GM12864 (cell line): ENCODE results near the gene MAS1L.
"Not testable (repeated sequence)": the region's sequence is repeated elsewhere in the genome, so short reads cannot be mapped to it uniquely, and the experiment has no call there.

ENCODE experiments used
- DNase-seq: peaks from one replicate; pipeline ENCODE4 v3.0.0-alpha.2; 2011; ENCODE audit warnings: low read depth
- H3K4me3 ChIP-seq: 2 replicates; pipeline ENCODE4 v1.5.1; 2011; ENCODE audit warnings: mild to moderate bottlenecking, low read depth, low read length, control low read depth
- TF ChIP-seq, protein P1 (sequence below): IDR thresholded peaks from 2 replicates; pipeline ENCODE4 v1.5.1; 2011; ENCODE audit warnings: low read depth, mild to moderate bottlenecking, moderate library complexity, low read length, control low read depth, inconsistent platforms; ENCODE audit errors: missing control alignments

Gene MAS1L

DNA sequence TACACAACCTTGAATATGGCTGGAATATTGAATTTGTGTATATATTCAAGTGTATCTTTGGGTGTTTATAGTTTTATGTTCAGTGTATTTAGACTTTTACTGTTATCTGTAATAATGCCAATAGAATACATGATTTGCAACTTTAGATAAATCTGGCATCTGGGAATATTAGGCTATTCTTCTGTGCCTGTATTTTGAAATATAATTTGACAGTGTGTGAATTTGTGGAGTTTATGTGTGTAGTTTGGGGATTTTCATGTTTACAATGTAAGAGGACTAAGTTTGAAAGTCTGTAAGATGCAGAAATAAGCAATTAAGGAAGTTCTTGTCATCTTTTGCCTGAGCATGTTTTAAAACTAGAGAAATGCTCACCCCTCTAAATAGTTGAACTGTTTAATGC lies 48.8 kb downstream of the MAS1L start, which contains the start of gene OR10C1:
Gene OR10C1 (plus strand): TSS at position 301 of the 400 bp plus-strand sequence. CDS start 710 bp downstream, outside the sequence.
- no peak for DNase-seq
- H3K4me3 ChIP-seq = no peak within 1 kb of the TSS
- TF ChIP-seq, protein P1, sequence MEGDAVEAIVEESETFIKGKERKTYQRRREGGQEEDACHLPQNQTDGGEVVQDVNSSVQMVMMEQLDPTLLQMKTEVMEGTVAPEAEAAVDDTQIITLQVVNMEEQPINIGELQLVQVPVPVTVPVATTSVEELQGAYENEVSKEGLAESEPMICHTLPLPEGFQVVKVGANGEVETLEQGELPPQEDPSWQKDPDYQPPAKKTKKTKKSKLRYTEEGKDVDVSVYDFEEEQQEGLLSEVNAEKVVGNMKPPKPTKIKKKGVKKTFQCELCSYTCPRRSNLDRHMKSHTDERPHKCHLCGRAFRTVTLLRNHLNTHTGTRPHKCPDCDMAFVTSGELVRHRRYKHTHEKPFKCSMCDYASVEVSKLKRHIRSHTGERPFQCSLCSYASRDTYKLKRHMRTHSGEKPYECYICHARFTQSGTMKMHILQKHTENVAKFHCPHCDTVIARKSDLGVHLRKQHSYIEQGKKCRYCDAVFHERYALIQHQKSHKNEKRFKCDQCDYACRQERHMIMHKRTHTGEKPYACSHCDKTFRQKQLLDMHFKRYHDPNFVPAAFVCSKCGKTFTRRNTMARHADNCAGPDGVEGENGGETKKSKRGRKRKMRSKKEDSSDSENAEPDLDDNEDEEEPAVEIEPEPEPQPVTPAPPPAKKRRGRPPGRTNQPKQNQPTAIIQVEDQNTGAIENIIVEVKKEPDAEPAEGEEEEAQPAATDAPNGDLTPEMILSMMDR = no peak

DNA sequence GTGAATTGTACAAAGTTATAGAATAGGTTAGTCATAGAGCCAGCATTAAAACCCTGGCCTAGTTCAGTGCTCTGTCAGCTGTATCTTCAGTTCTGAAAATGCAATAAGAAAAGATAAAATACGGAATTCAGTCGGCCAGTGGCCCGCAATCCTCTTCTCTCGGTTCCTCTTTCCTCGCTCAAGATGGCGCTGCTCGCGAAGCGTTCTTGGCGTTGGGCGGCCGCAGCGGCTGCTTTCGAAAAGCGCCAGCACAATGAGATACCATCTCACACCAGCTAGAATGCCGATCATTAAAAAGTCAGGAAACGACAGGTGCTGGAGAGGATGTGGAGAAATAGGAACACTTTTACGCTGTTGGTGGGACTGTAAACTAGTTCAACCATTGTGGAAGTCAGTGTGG lies 51.0 kb downstream of the MAS1L start:
- not testable (repeated sequence) for H3K4me3 ChIP-seq, DNase-seq
